Peyer's patch (tissue), 4 donors: ENCODE data around the gene RASGRP4.

ENCODE experiments used
- CTCF ChIP-seq, 6 experiments: fragments of 450-650 bp in 4 of 6; fragments of 200-600 bp in 2 of 6; sonication (generic) in 1 of 6; IDR thresholded peaks; one replicate each; pipeline ENCODE4 v1.5.1; 2017 to 2019; ENCODE audit warnings: antibody characterized with exemption in 6 of 6, mild to moderate bottlenecking in 3 of 6, moderate library complexity in 1 of 6
- POLR2A ChIP-seq, 2 donors: fragments of 450-650 bp; IDR thresholded peaks; one replicate each; pipeline ENCODE4 v1.5.1; 2017; ENCODE audit warnings: antibody characterized with exemption in 2 of 2, mild to moderate bottlenecking in 2 of 2, moderate library complexity in 2 of 2

DNA sequence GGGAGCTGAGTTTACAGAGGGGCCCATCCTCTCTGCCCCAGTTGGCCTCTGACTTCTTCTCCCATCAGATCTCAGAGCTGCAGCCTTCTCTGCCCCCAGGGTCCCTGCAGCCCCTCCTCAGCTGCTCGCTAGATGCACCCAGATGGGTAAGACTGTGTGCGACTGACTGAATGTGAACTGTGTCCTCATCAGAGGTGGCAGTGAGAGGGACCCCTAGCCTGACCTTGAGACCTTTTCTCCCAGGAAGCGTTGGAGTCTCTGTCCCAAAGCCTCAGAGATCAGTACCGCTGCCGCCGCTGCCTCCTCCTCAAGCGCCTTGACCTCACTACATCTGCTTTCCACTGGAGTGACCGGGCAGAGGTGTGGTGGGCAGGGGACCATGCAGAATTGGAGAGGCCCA is 20.7 kb downstream of the RASGRP4 start:
- TF ChIP-seq CTCF (IDR thresholded peaks at IDR 0.05) (no peak), POLR2A (IDR thresholded peaks at IDR 0.05) (no peak)
